GM21723 (cell line): ENCODE results near the gene SMIM33.
A peak's percentile ranks its signal among the peaks of the same experiment; 100 is the strongest.
"Not testable (repeated sequence)": the region's sequence is repeated elsewhere in the genome, so short reads cannot be mapped to it uniquely, and the experiment has no call there.

Experiments used
- ATAC-seq: cut with Tn5 transposase; IDR thresholded peaks from one replicate; pipeline ENCODE4 v1.9.1; 2021; ENCODE audit warnings: mild to moderate bottlenecking, moderate library complexity; ENCODE audit not compliant: unreplicated experiment

Gene SMIM33

GRCh38 chr5:139456776-139457175 is 14.0 kb upstream of the SMIM33 start:
- ATAC-seq: no peak

- ATAC-seq: no peak
Measured at GRCh38 chr5:139457241-139457640, 13.6 kb upstream of the SMIM33 start.

GRCh38 chr5:139457653-139458306 is 13.0 kb upstream of the SMIM33 start:
- no peak for ATAC-seq

GRCh38 chr5:139458580-139459407 is 12.0 kb upstream of the SMIM33 start:
- ATAC-seq: peak; percentile 67

GRCh38 chr5:139459451-139459934 is 11.3 kb upstream of the SMIM33 start:
- ATAC-seq: peak; percentile 24

- ATAC-seq: no peak
Measured at GRCh38 chr5:139460455-139460854, 10.3 kb upstream of the SMIM33 start.

- no peak for ATAC-seq
Measured at GRCh38 chr5:139461176-139461575, 9.6 kb upstream of the SMIM33 start.

- no peak for ATAC-seq
Measured at GRCh38 chr5:139461698-139462097, 9.1 kb upstream of the SMIM33 start.

GRCh38 chr5:139462586-139463276 is 8.1 kb upstream of the SMIM33 start, which contains the start of gene ECSCR:
Gene ECSCR (minus strand): TSS chr5:139462743. CDS start chr5:139462670, 73 bp downstream.
- no peak for ATAC-seq

- ATAC-seq: no peak
Measured at GRCh38 chr5:139468421-139468931, 2.3 kb upstream of the SMIM33 start.

GRCh38 chr5:139472386-139473030 is 1.7 kb downstream of the SMIM33 start:
- no peak for ATAC-seq

- no peak for ATAC-seq
Measured at GRCh38 chr5:139473105-139473504, 2.3 kb downstream of the SMIM33 start.

GRCh38 chr5:139473565-139473964 is 2.8 kb downstream of the SMIM33 start:
- ATAC-seq: no peak

GRCh38 chr5:139474890-139475791 is 4.3 kb downstream of the SMIM33 start:
- no peak for ATAC-seq

GRCh38 chr5:139475865-139476617 is 5.2 kb downstream of the SMIM33 start:
- ATAC-seq: no peak

GRCh38 chr5:139478657-139479423 is 8.0 kb downstream of the SMIM33 start:
- ATAC-seq: not testable (repeated sequence)

GRCh38 chr5:139479729-139480128 is 8.9 kb downstream of the SMIM33 start:
- ATAC-seq: not testable (repeated sequence)

- no peak for ATAC-seq
Measured at GRCh38 chr5:139481122-139481533, 10.3 kb downstream of the SMIM33 start.
